IMR-90 (cell line): ENCODE measurements around the gene RYR3. TPM values are rescaled to one million over a fixed set of nuclear protein-coding genes. Genes with fewer than 3 reads are reported as not detected.

ENCODE experiments used
- ATAC-seq: fragments of 200-7000 bp; cut with Tn5 transposase; 2 replicates; pipeline ENCODE4 v1.9.1; 2020; ENCODE audit warnings: low read depth, mild to moderate bottlenecking, moderate library complexity
- BruUV-seq: library from RNA; stranded (reverse); fragments of 400-500 nt; replicated peaks from 2 replicates; lab custom pipeline; 2021; lab: Mats Ljungman, UMichigan
- CTCF ChIA-PET: fragments of 300-600 bp; formaldehyde crosslinking; extraction: SDS; loops from one replicate; lab custom pipeline; 2021; ENCODE audit warnings: antibody characterized with exemption; lab: Yijun Ruan, JAX
- POLR2A ChIA-PET: fragments of 300-600 bp; sonication (Branson Sonifier 250); formaldehyde crosslinking; loops from one replicate; lab custom pipeline; 2022; ENCODE audit warnings: antibody characterized with exemption; ENCODE audit not compliant: unreplicated experiment; lab: Charles Lee
- DNase-seq: peaks from one replicate; pipeline ENCODE4 v3.0.0; 2013
- H2AFZ ChIP-seq: replicated peaks from 2 replicates; pipeline ENCODE3; 2013; ENCODE audit warnings: low read length, mild to moderate bottlenecking; ENCODE audit not compliant: poor library complexity
- H2AK5ac ChIP-seq: 2 replicates; pipeline ENCODE4 v1.6.1; 2013; ENCODE audit warnings: low read depth, low read length, inconsistent platforms
- H2AK9ac ChIP-seq: replicated peaks from 2 replicates; pipeline ENCODE3; 2013; ENCODE audit warnings: mild to moderate bottlenecking, low read depth, low read length, moderate library complexity; ENCODE audit not compliant: poor library complexity
- H2BK120ac ChIP-seq: 2 replicates; pipeline ENCODE4 v1.6.1; 2013; ENCODE audit warnings: low read depth, low read length, inconsistent platforms
- H2BK15ac ChIP-seq: 3 replicates; pipeline ENCODE4 v1.6.1; 2013; ENCODE audit warnings: low read depth, low read length, inconsistent platforms
- H2BK20ac ChIP-seq: 2 replicates; pipeline ENCODE4 v1.6.1; 2013; ENCODE audit warnings: low read depth, mild to moderate bottlenecking, inconsistent platforms, low read length, moderate library complexity
- H2BK5ac ChIP-seq: 2 replicates; pipeline ENCODE4 v1.6.1; 2013; ENCODE audit warnings: mild to moderate bottlenecking, low read depth, low read length, inconsistent platforms; ENCODE audit not compliant: poor library complexity, severe bottlenecking
- H3K14ac ChIP-seq: replicated peaks from 2 replicates; pipeline ENCODE4 v1.6.1; 2013; ENCODE audit warnings: low read depth, low read length, inconsistent platforms
- H3K18ac ChIP-seq: 2 replicates; pipeline ENCODE4 v1.6.1; 2013; ENCODE audit warnings: low read depth, low read length, control low read depth
- H3K23ac ChIP-seq: 2 replicates; pipeline ENCODE4 v1.6.1; 2013; ENCODE audit warnings: low read depth, low read length, inconsistent platforms
- H3K27ac ChIP-seq: 2 replicates; pipeline ENCODE4 v1.5.1; 2013; ENCODE audit warnings: mild to moderate bottlenecking, control low read depth, low read length; ENCODE audit not compliant: insufficient read depth
- H3K27me3 ChIP-seq: 2 replicates; pipeline ENCODE4 v1.6.1; 2013; ENCODE audit warnings: low read length; ENCODE audit not compliant: control insufficient read depth, insufficient read depth
- H3K36me3 ChIP-seq: 2 replicates; pipeline ENCODE4 v1.6.1; 2013; ENCODE audit warnings: low read length, mixed read lengths; ENCODE audit not compliant: control insufficient read depth, insufficient read depth
- H3K4ac ChIP-seq: 2 replicates; pipeline ENCODE4 v1.6.1; 2013; ENCODE audit warnings: low read depth, low read length, inconsistent platforms
- H3K4me1 ChIP-seq: 2 replicates; pipeline ENCODE4 v1.6.1; 2013; ENCODE audit warnings: low read length, mixed read lengths; ENCODE audit not compliant: control insufficient read depth, insufficient read depth
- H3K4me2 ChIP-seq: 2 replicates; pipeline ENCODE4 v1.6.1; 2013; ENCODE audit warnings: low read depth, mild to moderate bottlenecking, control low read depth, low read length, moderate library complexity
- H3K4me3 ChIP-seq: 2 replicates; pipeline ENCODE4 v1.5.1; 2013; ENCODE audit warnings: low read depth, mild to moderate bottlenecking, control low read depth, low read length, moderate library complexity; ENCODE audit not compliant: insufficient read depth
- H3K56ac ChIP-seq: 2 replicates; pipeline ENCODE4 v1.6.1; 2013; ENCODE audit warnings: low read length, inconsistent platforms; ENCODE audit not compliant: insufficient read depth; ENCODE audit errors: extremely low read depth
- H3K79me1 ChIP-seq, 2 experiments: 2 replicates each; pipeline ENCODE4 v1.6.1; 2013; ENCODE audit warnings: low read length in 2 of 2, inconsistent platforms in 1 of 2, low read depth in 1 of 2
- H3K9ac ChIP-seq: 2 replicates; pipeline ENCODE4 v1.6.1; 2013; ENCODE audit warnings: low read depth, low read length, control low read depth
- H3K9me1 ChIP-seq: 2 replicates; pipeline ENCODE4 v1.6.1; 2013; ENCODE audit warnings: low read length, inconsistent platforms; ENCODE audit not compliant: insufficient read depth
- H3K9me3 ChIP-seq: 2 replicates; pipeline ENCODE4 v1.6.1; 2013; ENCODE audit warnings: low read length; ENCODE audit not compliant: control insufficient read depth, insufficient read depth
- H4K20me1 ChIP-seq: 2 replicates; pipeline ENCODE4 v1.6.1; 2013; ENCODE audit warnings: low read length, inconsistent platforms; ENCODE audit not compliant: insufficient read depth
- H4K5ac ChIP-seq: 2 replicates; pipeline ENCODE4 v1.6.1; 2013; ENCODE audit warnings: mild to moderate bottlenecking, low read depth, low read length, control low read depth
- H4K8ac ChIP-seq, 2 experiments: 2 replicates each; pipeline ENCODE4 v1.6.1; 2013; ENCODE audit warnings: low read depth in 2 of 2, low read length in 2 of 2, control low read depth in 1 of 2, inconsistent platforms in 1 of 2
- H4K91ac ChIP-seq: 2 replicates; pipeline ENCODE4 v1.6.1; 2013; ENCODE audit warnings: low read depth, low read length, inconsistent platforms; ENCODE audit not compliant: insufficient read depth
- BHLHE40 ChIP-seq: fragments of 150-350 bp; IDR thresholded peaks from 2 replicates; pipeline ENCODE4 v1.6.1; 2016; ENCODE audit warnings: mild to moderate bottlenecking, low read depth, low read length
- CEBPB ChIP-seq: IDR thresholded peaks from 2 replicates; pipeline ENCODE4 v1.6.1; 2012; ENCODE audit warnings: low read depth, low read length, improper control_type of control experiment
- CHD1 ChIP-seq: IDR thresholded peaks from 2 replicates; pipeline ENCODE4 v1.6.1; 2012; ENCODE audit warnings: low read depth, low read length, improper control_type of control experiment
- CTCF ChIP-seq: conservative IDR thresholded peaks from 2 replicates; pipeline ENCODE4 v1.5.1; 2012; ENCODE audit warnings: mild to moderate bottlenecking, low read depth, low read length, improper control_type of control experiment
- ELK1 ChIP-seq: fragments of 150-350 bp; IDR thresholded peaks from 2 replicates; pipeline ENCODE4 v1.6.1; 2016; ENCODE audit warnings: low read depth, mild to moderate bottlenecking, low read length, moderate library complexity, borderline replicate concordance
- FOS ChIP-seq: fragments of 150-350 bp; IDR thresholded peaks from 2 replicates; pipeline ENCODE4 v1.6.1; 2016; ENCODE audit warnings: low read depth, low read length
- MAFK ChIP-seq: IDR thresholded peaks from 2 replicates; pipeline ENCODE4 v1.6.1; 2012; ENCODE audit warnings: low read depth, low read length, improper control_type of control experiment
- MAZ ChIP-seq: IDR thresholded peaks from 2 replicates; pipeline ENCODE4 v1.6.1; 2012; ENCODE audit warnings: low read depth, mild to moderate bottlenecking, low read length, improper control_type of control experiment, moderate library complexity, borderline replicate concordance
- MXI1 ChIP-seq: IDR thresholded peaks from 2 replicates; pipeline ENCODE4 v1.6.1; 2012; ENCODE audit warnings: low read depth, mild to moderate bottlenecking, low read length, moderate library complexity, borderline replicate concordance
- NFE2L2 ChIP-seq: fragments of 150-350 bp; IDR thresholded peaks from 2 replicates; pipeline ENCODE4 v1.6.1; 2016; ENCODE audit warnings: low read depth, mild to moderate bottlenecking, low read length
- POLR2A ChIP-seq: IDR thresholded peaks from 2 replicates; pipeline ENCODE4 v1.6.1; 2012; ENCODE audit warnings: mild to moderate bottlenecking, low read depth, low read length
- RAD21 ChIP-seq: IDR thresholded peaks from 2 replicates; pipeline ENCODE4 v1.6.1; 2012; ENCODE audit warnings: low read length, improper control_type of control experiment
- RCOR1 ChIP-seq: IDR thresholded peaks from 2 replicates; pipeline ENCODE4 v1.6.1; 2012; ENCODE audit warnings: mild to moderate bottlenecking, low read length, improper control_type of control experiment; ENCODE audit not compliant: insufficient replicate concordance
- RFX5 ChIP-seq: IDR thresholded peaks from 2 replicates; pipeline ENCODE4 v1.8.0; 2012; ENCODE audit warnings: low read depth, mild to moderate bottlenecking, low read length, moderate library complexity
- SMC3 ChIP-seq: fragments of 150-350 bp; IDR thresholded peaks from 2 replicates; pipeline ENCODE4 v1.6.1; 2016; ENCODE audit warnings: low read depth, mild to moderate bottlenecking, antibody characterized with exemption, low read length, moderate library complexity
- USF2 ChIP-seq: fragments of 150-350 bp; IDR thresholded peaks from 2 replicates; pipeline ENCODE4 v1.6.1; 2017; ENCODE audit warnings: mild to moderate bottlenecking, antibody characterized with exemption, low read length, low read depth
- WGBS, 2 experiments: methylation state at CpG; one replicate each; pipeline versions ENCODE4 v1.1.5 to v1.1.7; 2013; ENCODE audit warnings: missing lambda C conversion rate in 2 of 2; ENCODE audit not compliant: insufficient read length in 1 of 2; ENCODE audit errors: extremely low coverage in 2 of 2; 5-methylcytosine and 5-hydroxymethylcytosine counted together
- dilution Hi-C: fragments of 300-500 bp; cut with HindIII; formaldehyde crosslinking; loops from one replicate; pipeline ENCODE4 v1.14.3; 2018; ENCODE audit warnings: low sequenced_read_pairs; ENCODE audit not compliant: unreplicated experiment
- in situ Hi-C: fragments of 300-500 bp; cut with MboI; formaldehyde crosslinking; loops from 3 replicates; pipeline ENCODE4 v1.14.3; 2019; ENCODE audit warnings: low sequenced_read_pairs, inconsistent platforms, mixed read lengths
- intact Hi-C: fragments of 100-400 bp; cut with micrococcal nuclease; formaldehyde crosslinking; loops from 2 replicates; pipeline ENCODE4 v1.10.0; 2022
- polyA plus RNA-seq, 3 experiments: library from polyadenylated mRNA; depleted of rRNA; stranded (reverse); fragments of >200 nt; gene quantifications; 2 replicates each; pipeline ENCODE4 v1.2.3, GENCODE V29; 2012; ENCODE audit warnings: low replicate concordance in 1 of 3
- total RNA-seq: library from RNA; depleted of rRNA; stranded (reverse); fragments of >200 nt; gene quantifications from 2 replicates; pipeline ENCODE4 v1.2.3, GENCODE V29; 2012

Gene RYR3
- total and polyA plus RNA-seq, 2 of the 4 experiments (the other 2 are of a cell fraction): 0.18 TPM; not detected in 1

- no peak overlapping the region for H3K14ac ChIP-seq
- H2AFZ ChIP-seq: no peak overlapping the region
- H4K8ac ChIP-seq: no peak overlapping the region
- DNase-seq: no peak
- H3K27ac ChIP-seq: no peak overlapping the region
- H2BK15ac ChIP-seq: no peak overlapping the region
- H3K9ac ChIP-seq: no peak overlapping the region
- H4K20me1 ChIP-seq: no peaks in the 10 kb centered on the region
- H3K4me3 ChIP-seq: no peak overlapping the region
- H3K56ac ChIP-seq: no peak overlapping the region
- H3K4ac ChIP-seq: no peak overlapping the region
- no peak overlapping the region for H2BK5ac ChIP-seq
- no CpG with 5 or more reads among the region's 1 CpG for WGBS, 2 experiments
- ChIA-PET POLR2A (no interaction called here), CTCF (no interaction called here)
- dilution Hi-C loops (no loop called here), in situ Hi-C loops (no loop called here), intact Hi-C loops (no loop called here)
- no peak overlapping the region for H2BK20ac ChIP-seq
- no peak overlapping the region for H2AK9ac ChIP-seq
- no peaks in the 10 kb centered on the region for H3K9me3 ChIP-seq
- H2AK5ac ChIP-seq: no peak overlapping the region
- H3K18ac ChIP-seq: no peak overlapping the region
- no peak for ATAC-seq
- BruUV-seq: no TSS peak
- no peak overlapping the region for H3K4me2 ChIP-seq
- no peaks in the 10 kb centered on the region for H3K79me1 ChIP-seq
- H3K36me3 ChIP-seq: no peaks in the 10 kb centered on the region
- no peak overlapping the region for H4K5ac ChIP-seq
- H2BK120ac ChIP-seq: no peak overlapping the region
- H3K4me1 ChIP-seq: no peaks in the 10 kb centered on the region
- TF ChIP-seq CTCF (no peak), CHD1 (no peak), MAZ (no peak), SMC3 (no peak), FOS (no peak), BHLHE40 (no peak), MAFK (no peak), MXI1 (no peak), CEBPB (no peak), USF2 (no peak), RCOR1 (no peak), NFE2L2 (no peak), ELK1 (no peak), RAD21 (no peak), RFX5 (no peak), POLR2A (no peak)
- no peaks in the 10 kb centered on the region for H3K27me3 ChIP-seq
- H3K23ac ChIP-seq: no peak overlapping the region
- no peaks in the 10 kb centered on the region for H3K9me1 ChIP-seq
- H4K91ac ChIP-seq: no peak overlapping the region
Measured at GRCh38 chr15:33344530-33344929, 33.8 kb downstream of the RYR3 start.
